Neural cell (in vitro differentiated cells): ENCODE data around the gene TMBIM1. TPM values are rescaled to one million over a fixed set of nuclear protein-coding genes. Genes with fewer than 3 reads are reported as not detected.

ENCODE experiments used
- H2AFZ ChIP-seq: fragments of 200-600, 300-800 bp; sonication (generic), shearing (Covaris generic); 2 replicates; pipeline ENCODE4 v1.6.0; 2014; ENCODE audit warnings: low read depth, mild to moderate bottlenecking, antibody characterized with exemption, low read length, moderate library complexity
- H3F3A ChIP-seq: fragments of 200-600 bp; shearing (Covaris generic); 2 replicates; pipeline ENCODE4 v1.6.1; 2016; ENCODE audit warnings: mild to moderate bottlenecking, moderate library complexity, mixed read lengths, antibody characterized with exemption, low read length; ENCODE audit not compliant: insufficient read depth, poor library complexity, severe bottlenecking
- H3K27ac ChIP-seq: fragments of 200-600, 300-800 bp; sonication (generic), shearing (Covaris generic); 2 replicates; pipeline ENCODE4 v1.5.1; 2014; ENCODE audit warnings: mild to moderate bottlenecking, low read length, moderate library complexity
- H3K27me3 ChIP-seq: fragments of 300-800, 200-600 bp; sonication (generic), shearing (Covaris generic); 2 replicates; pipeline ENCODE4 v1.6.0; 2014; ENCODE audit warnings: mild to moderate bottlenecking, low read depth, low read length, moderate library complexity; ENCODE audit not compliant: insufficient read depth
- H3K36me3 ChIP-seq: fragments of 300-800, 200-600 bp; sonication (generic), shearing (Covaris generic); 2 replicates; pipeline ENCODE4 v1.5.1; 2014; ENCODE audit warnings: mild to moderate bottlenecking, antibody characterized with exemption, low read length, moderate library complexity; ENCODE audit not compliant: insufficient read depth
- H3K4me2 ChIP-seq: fragments of 300-800, 200-600 bp; sonication (generic), shearing (Covaris generic); 2 replicates; pipeline ENCODE4 v1.6.0; 2014; ENCODE audit warnings: mild to moderate bottlenecking, low read length
- H3K4me3 ChIP-seq: fragments of 300-800, 200-600 bp; sonication (generic), shearing (Covaris generic); 2 replicates; pipeline ENCODE4 v1.5.1; 2014; ENCODE audit warnings: mild to moderate bottlenecking, low read length, moderate library complexity
- H3K79me2 ChIP-seq: fragments of 200-600 bp; shearing (Covaris generic); replicated peaks from 2 replicates; pipeline ENCODE4 v1.6.0; 2014; ENCODE audit warnings: mild to moderate bottlenecking, low read length, moderate library complexity; ENCODE audit not compliant: insufficient read depth
- H3K9ac ChIP-seq: fragments of 300-800, 200-600 bp; sonication (generic), shearing (Covaris generic); 2 replicates; pipeline ENCODE4 v1.6.1; 2016; ENCODE audit warnings: mild to moderate bottlenecking, low read length, mixed read lengths
- H3K9me2 ChIP-seq: fragments of 200-600 bp; shearing (Covaris generic); 2 replicates; pipeline ENCODE4 v1.6.1; 2016; ENCODE audit warnings: mild to moderate bottlenecking, low read length, mixed read lengths; ENCODE audit not compliant: insufficient read depth
- H3K9me3 ChIP-seq: fragments of 200-600, 300-800 bp; sonication (generic), shearing (Covaris generic); 2 replicates; pipeline ENCODE4 v1.6.1; 2016; ENCODE audit warnings: mild to moderate bottlenecking, mixed run types, low read length, moderate library complexity, mixed read lengths
- H4K20me1 ChIP-seq: fragments of 200-600 bp; shearing (Covaris generic); 2 replicates; pipeline ENCODE4 v1.6.1; 2016; ENCODE audit warnings: mild to moderate bottlenecking, mixed run types; ENCODE audit not compliant: insufficient read depth
- EP300 ChIP-seq: fragments of 450-650 bp; conservative IDR thresholded peaks from 2 replicates; pipeline ENCODE4 v1.6.1; 2014; ENCODE audit warnings: antibody characterized with exemption, mild to moderate bottlenecking, moderate library complexity; ENCODE audit not compliant: poor library complexity, severe bottlenecking
- EZH2 ChIP-seq: fragments of 200-600, 300-800 bp; shearing (Covaris generic), sonication (generic); IDR thresholded peaks from 2 replicates; pipeline ENCODE4 v1.6.1; 2014; ENCODE audit warnings: antibody characterized with exemption, low read length, borderline replicate concordance, mild to moderate bottlenecking; ENCODE audit not compliant: insufficient read depth, poor library complexity, severe bottlenecking
- MXI1 ChIP-seq: fragments of 450-650 bp; conservative IDR thresholded peaks from 2 replicates; pipeline ENCODE4 v1.6.1; 2014; ENCODE audit warnings: antibody characterized with exemption, mild to moderate bottlenecking; ENCODE audit not compliant: poor library complexity, severe bottlenecking
- POLR2AphosphoS5 ChIP-seq: IDR thresholded peaks from 2 replicates; pipeline ENCODE4 v1.6.1; 2012
- RAD21 ChIP-seq: fragments of 450-650 bp; conservative IDR thresholded peaks from 2 replicates; pipeline ENCODE4 v1.6.1; 2014; ENCODE audit warnings: antibody characterized with exemption, mild to moderate bottlenecking, moderate library complexity
- SMC3 ChIP-seq: fragments of 450-650 bp; conservative IDR thresholded peaks from 2 replicates; pipeline ENCODE4 v1.6.1; 2014; ENCODE audit warnings: antibody characterized with exemption, mild to moderate bottlenecking, moderate library complexity; ENCODE audit not compliant: poor library complexity
- TAF1 ChIP-seq: IDR thresholded peaks from 2 replicates; pipeline ENCODE4 v1.6.1; 2012; ENCODE audit warnings: low read depth
- polyA plus RNA-seq: library from polyadenylated mRNA; depleted of rRNA; stranded (reverse); fragments of >200 nt; gene quantifications from 2 replicates; pipeline ENCODE4 v1.2.3, GENCODE V29; 2014
- small RNA-seq, 3 experiments: library from RNA; depleted of rRNA; stranded (forward); fragments of <200 nt; gene quantifications; one replicate each; pipeline ENCODE3, GENCODE V24; 2012
- TF ChIP-seq, protein P1 (sequence below): fragments of 450-650 bp; IDR thresholded peaks from 2 replicates; pipeline ENCODE4 v1.5.1; 2014; ENCODE audit warnings: antibody characterized with exemption, mild to moderate bottlenecking, moderate library complexity; ENCODE audit not compliant: poor library complexity, severe bottlenecking
- TF ChIP-seq, protein P2 (sequence below): IDR thresholded peaks from 2 replicates; pipeline ENCODE4 v1.6.1; 2012; ENCODE audit warnings: borderline replicate concordance

TMBIM1 gene
- polyA plus RNA-seq, 1 donor from 2014 or later = not detected

DNA sequence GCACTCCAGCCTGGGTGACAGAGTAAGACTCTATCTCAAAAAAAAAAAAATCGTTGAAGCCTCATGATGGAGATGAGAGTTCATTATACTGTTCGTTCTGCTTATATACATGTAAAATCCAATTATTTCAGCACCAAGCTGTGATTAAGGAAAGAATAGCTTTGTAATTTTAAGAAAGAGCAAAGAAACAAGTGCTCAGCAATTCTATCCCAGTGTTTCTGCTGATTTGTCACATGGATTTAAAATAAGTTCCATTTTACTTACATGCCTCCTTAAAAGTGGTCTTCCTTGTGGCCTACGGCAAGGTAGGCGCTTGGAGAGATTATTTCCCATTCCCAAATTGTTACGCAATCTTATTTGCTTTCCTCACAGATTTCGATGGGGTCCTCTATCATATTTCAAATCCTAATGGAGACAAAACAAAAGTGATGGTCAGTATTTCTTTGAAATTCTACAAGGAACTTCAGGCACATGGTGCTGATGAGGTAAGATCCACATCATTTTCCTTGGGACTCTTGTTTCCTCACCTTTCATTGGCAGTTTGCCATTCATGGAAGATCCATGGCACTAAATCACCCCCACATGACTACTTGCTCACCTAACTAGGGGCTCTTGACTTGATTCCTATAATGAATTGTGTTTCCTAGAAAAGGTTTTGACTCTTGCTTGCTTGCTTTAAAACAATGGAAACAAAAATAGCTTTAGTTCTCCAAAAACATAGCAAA lies 63.8 kb downstream of the TMBIM1 start:
- Histone ChIP-seq H3K36me3 (no peaks in the 10 kb centered on the region), H3K9me2 (no peaks in the 10 kb centered on the region), H3F3A (no peaks in the 10 kb centered on the region), H2AFZ (no peak overlapping the region), H3K79me2 (peaks cover 15% of the 10 kb centered on the region), H3K27ac (no peak overlapping the region), H3K9me3 (no peaks in the 10 kb centered on the region), H3K4me2 (no peak overlapping the region), H3K9ac (no peak overlapping the region), H4K20me1 (no peaks in the 10 kb centered on the region), H3K4me3 (no peak overlapping the region), H3K27me3 (no peaks in the 10 kb centered on the region)
- no peak for TF ChIP-seq EP300

DNA sequence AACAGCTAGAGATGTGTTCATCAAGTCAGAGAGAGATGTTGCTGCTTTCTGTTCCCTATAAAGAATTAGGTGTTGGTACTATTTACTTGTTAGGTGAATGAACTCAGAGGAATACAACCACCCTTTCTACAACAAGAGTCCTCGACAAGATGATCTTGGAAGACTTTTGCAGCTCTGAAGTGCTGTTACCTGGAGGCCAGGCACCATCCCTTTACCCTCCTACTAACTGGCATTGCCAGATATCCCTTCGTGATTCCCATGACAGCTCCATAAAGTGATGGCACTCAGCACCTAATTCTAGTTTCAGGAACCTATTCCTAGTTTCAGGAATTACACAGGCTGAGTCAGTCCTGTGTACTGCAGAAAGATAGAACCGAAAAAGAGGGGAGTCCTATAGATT lies 65.4 kb downstream of the TMBIM1 start:
- Histone ChIP-seq H3K4me2 (no peak overlapping the region), H4K20me1 (no peaks in the 10 kb centered on the region), H3K9me3 (no peaks in the 10 kb centered on the region), H3F3A (no peaks in the 10 kb centered on the region), H3K36me3 (no peaks in the 10 kb centered on the region), H3K27me3 (no peaks in the 10 kb centered on the region), H3K27ac (no peak overlapping the region), H2AFZ (no peak overlapping the region), H3K79me2 (peaks cover 31% of the 10 kb centered on the region), H3K4me3 (no peak overlapping the region), H3K9me2 (no peaks in the 10 kb centered on the region), H3K9ac (no peak overlapping the region)
- TF ChIP-seq SMC3 = no peak
- TF ChIP-seq, protein P1, sequence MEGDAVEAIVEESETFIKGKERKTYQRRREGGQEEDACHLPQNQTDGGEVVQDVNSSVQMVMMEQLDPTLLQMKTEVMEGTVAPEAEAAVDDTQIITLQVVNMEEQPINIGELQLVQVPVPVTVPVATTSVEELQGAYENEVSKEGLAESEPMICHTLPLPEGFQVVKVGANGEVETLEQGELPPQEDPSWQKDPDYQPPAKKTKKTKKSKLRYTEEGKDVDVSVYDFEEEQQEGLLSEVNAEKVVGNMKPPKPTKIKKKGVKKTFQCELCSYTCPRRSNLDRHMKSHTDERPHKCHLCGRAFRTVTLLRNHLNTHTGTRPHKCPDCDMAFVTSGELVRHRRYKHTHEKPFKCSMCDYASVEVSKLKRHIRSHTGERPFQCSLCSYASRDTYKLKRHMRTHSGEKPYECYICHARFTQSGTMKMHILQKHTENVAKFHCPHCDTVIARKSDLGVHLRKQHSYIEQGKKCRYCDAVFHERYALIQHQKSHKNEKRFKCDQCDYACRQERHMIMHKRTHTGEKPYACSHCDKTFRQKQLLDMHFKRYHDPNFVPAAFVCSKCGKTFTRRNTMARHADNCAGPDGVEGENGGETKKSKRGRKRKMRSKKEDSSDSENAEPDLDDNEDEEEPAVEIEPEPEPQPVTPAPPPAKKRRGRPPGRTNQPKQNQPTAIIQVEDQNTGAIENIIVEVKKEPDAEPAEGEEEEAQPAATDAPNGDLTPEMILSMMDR = no peak
- TF ChIP-seq RAD21 = no peak
- TF ChIP-seq TAF1 = no peak
- TF ChIP-seq, protein P2, sequence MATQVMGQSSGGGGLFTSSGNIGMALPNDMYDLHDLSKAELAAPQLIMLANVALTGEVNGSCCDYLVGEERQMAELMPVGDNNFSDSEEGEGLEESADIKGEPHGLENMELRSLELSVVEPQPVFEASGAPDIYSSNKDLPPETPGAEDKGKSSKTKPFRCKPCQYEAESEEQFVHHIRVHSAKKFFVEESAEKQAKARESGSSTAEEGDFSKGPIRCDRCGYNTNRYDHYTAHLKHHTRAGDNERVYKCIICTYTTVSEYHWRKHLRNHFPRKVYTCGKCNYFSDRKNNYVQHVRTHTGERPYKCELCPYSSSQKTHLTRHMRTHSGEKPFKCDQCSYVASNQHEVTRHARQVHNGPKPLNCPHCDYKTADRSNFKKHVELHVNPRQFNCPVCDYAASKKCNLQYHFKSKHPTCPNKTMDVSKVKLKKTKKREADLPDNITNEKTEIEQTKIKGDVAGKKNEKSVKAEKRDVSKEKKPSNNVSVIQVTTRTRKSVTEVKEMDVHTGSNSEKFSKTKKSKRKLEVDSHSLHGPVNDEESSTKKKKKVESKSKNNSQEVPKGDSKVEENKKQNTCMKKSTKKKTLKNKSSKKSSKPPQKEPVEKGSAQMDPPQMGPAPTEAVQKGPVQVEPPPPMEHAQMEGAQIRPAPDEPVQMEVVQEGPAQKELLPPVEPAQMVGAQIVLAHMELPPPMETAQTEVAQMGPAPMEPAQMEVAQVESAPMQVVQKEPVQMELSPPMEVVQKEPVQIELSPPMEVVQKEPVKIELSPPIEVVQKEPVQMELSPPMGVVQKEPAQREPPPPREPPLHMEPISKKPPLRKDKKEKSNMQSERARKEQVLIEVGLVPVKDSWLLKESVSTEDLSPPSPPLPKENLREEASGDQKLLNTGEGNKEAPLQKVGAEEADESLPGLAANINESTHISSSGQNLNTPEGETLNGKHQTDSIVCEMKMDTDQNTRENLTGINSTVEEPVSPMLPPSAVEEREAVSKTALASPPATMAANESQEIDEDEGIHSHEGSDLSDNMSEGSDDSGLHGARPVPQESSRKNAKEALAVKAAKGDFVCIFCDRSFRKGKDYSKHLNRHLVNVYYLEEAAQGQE = no peak
- TF ChIP-seq EP300 = no peak
- no peak for TF ChIP-seq POLR2AphosphoS5
- no peak for TF ChIP-seq EZH2
- no peak for TF ChIP-seq MXI1

Small RNA genes within 50 kb of the gene (small RNA-seq; reads per million reads assigned to genes)
- gene MIR6810 = 0 reads per million in 3 experiments

Other genes starting within 250 kb of the TMBIM1 start
- not detected in 2 replicates for gene RUFY4, start 223.2 kb downstream of the TMBIM1 start, polyA plus RNA-seq
- gene CXCR2, start 166.5 kb downstream of the TMBIM1 start, polyA plus RNA-seq = not detected in 2 replicates
- not detected in 2 replicates for gene CXCR1, start 125.5 kb downstream of the TMBIM1 start, polyA plus RNA-seq
- 144 and 167 TPM in 2 replicates for gene ARPC2, start 75.3 kb downstream of the TMBIM1 start, polyA plus RNA-seq
- not detected in 2 replicates for gene GPBAR1, start 31.5 kb downstream of the TMBIM1 start, polyA plus RNA-seq
- gene AAMP, start 22.4 kb downstream of the TMBIM1 start, polyA plus RNA-seq = 249 and 337 TPM in 2 replicates
- 52.1 and 59.7 TPM in 2 replicates for gene PNKD, start 22.0 kb downstream of the TMBIM1 start, polyA plus RNA-seq
- gene CATIP, start 64.4 kb upstream of the TMBIM1 start, polyA plus RNA-seq = not detected in 2 replicates
- gene SLC11A1, start 89.8 kb upstream of the TMBIM1 start, polyA plus RNA-seq = 0.04 TPM in 1 of 2 replicates, not detected in the other
- gene CTDSP1, start 107.4 kb upstream of the TMBIM1 start, polyA plus RNA-seq = 0.97 and 1.3 TPM in 2 replicates
- gene VIL1, start 126.6 kb upstream of the TMBIM1 start, polyA plus RNA-seq = 0.06 TPM in 1 of 2 replicates, not detected in the other